Trophoblast cell (in vitro differentiated cells and primary cell): ENCODE data around the gene ALPI.
"Not testable (repeated sequence)": the region's sequence is repeated elsewhere in the genome, so short reads cannot be mapped to it uniquely, and the experiment has no call there.

Experiments
- DNase-seq, 2 donors: peaks; one replicate each; pipeline ENCODE4 v3.0.0-alpha.2; 2016
- H2AFZ ChIP-seq: 2 replicates; pipeline ENCODE4 v1.6.1; 2013; ENCODE audit warnings: low read length, moderate library complexity, mild to moderate bottlenecking; ENCODE audit not compliant: insufficient read depth, poor library complexity
- H2AK5ac ChIP-seq: 2 replicates; pipeline ENCODE4 v1.6.1; 2013; ENCODE audit warnings: mild to moderate bottlenecking, low read length
- H2BK120ac ChIP-seq: 2 replicates; pipeline ENCODE4 v1.6.1; 2013; ENCODE audit warnings: low read length, mild to moderate bottlenecking, moderate library complexity; ENCODE audit not compliant: insufficient read depth, poor library complexity
- H2BK12ac ChIP-seq: 2 replicates; pipeline ENCODE4 v1.6.1; 2013; ENCODE audit warnings: mild to moderate bottlenecking, low read length, moderate library complexity
- H2BK5ac ChIP-seq: 2 replicates; pipeline ENCODE4 v1.6.1; 2013; ENCODE audit warnings: low read length, low read depth, moderate library complexity, mild to moderate bottlenecking; ENCODE audit not compliant: poor library complexity
- H3K14ac ChIP-seq: 2 replicates; pipeline ENCODE4 v1.6.1; 2013; ENCODE audit warnings: mild to moderate bottlenecking, low read length
- H3K18ac ChIP-seq: 2 replicates; pipeline ENCODE4 v1.6.1; 2013; ENCODE audit warnings: mild to moderate bottlenecking, low read length
- H3K23ac ChIP-seq: 2 replicates; pipeline ENCODE4 v1.6.1; 2013; ENCODE audit warnings: low read length
- H3K27ac ChIP-seq: 2 replicates; pipeline ENCODE4 v1.5.1; 2013; ENCODE audit warnings: low read depth, mild to moderate bottlenecking, inconsistent platforms, low read length, moderate library complexity
- H3K27me3 ChIP-seq: 2 replicates; pipeline ENCODE4 v1.6.1; 2013; ENCODE audit warnings: inconsistent platforms, mild to moderate bottlenecking, low read length, moderate library complexity; ENCODE audit not compliant: insufficient read depth
- H3K36me3 ChIP-seq, 2 experiments: 1 replicate in 1 of 2; 2 replicates in 1 of 2; pipeline ENCODE4 v1.6.1; 2013; ENCODE audit warnings: low read length in 2 of 2, mild to moderate bottlenecking in 2 of 2, moderate library complexity in 1 of 2; ENCODE audit not compliant: insufficient read depth in 2 of 2, control insufficient read depth in 1 of 2
- H3K4ac ChIP-seq: 2 replicates; pipeline ENCODE4 v1.6.1; 2013; ENCODE audit warnings: low read depth, mild to moderate bottlenecking, low read length, moderate library complexity
- H3K4me1 ChIP-seq, 2 experiments: 1 replicate in 1 of 2; 2 replicates in 1 of 2; pipeline ENCODE4 v1.6.1; 2013; ENCODE audit warnings: low read length in 2 of 2, mild to moderate bottlenecking in 2 of 2, moderate library complexity in 1 of 2; ENCODE audit not compliant: insufficient read depth in 2 of 2, control insufficient read depth in 1 of 2
- H3K4me2 ChIP-seq: 2 replicates; pipeline ENCODE4 v1.6.1; 2013; ENCODE audit warnings: inconsistent platforms, mild to moderate bottlenecking, low read length, moderate library complexity
- H3K4me3 ChIP-seq: 2 replicates; pipeline ENCODE4 v1.5.1; 2013; ENCODE audit warnings: mild to moderate bottlenecking, low read depth, low read length, inconsistent platforms
- H3K79me1 ChIP-seq: one replicate; pipeline ENCODE4 v1.6.1; 2013; ENCODE audit warnings: low read length
- H3K79me2 ChIP-seq: 2 replicates; pipeline ENCODE4 v1.6.1; 2013; ENCODE audit warnings: low read length, mild to moderate bottlenecking; ENCODE audit not compliant: control insufficient read depth, insufficient read depth, poor library complexity
- H3K9ac ChIP-seq: 2 replicates; pipeline ENCODE4 v1.6.1; 2013; ENCODE audit warnings: mild to moderate bottlenecking, low read length
- H3K9me3 ChIP-seq: 2 replicates; pipeline ENCODE4 v1.6.1; 2013; ENCODE audit warnings: low read depth, mild to moderate bottlenecking, control low read depth, inconsistent platforms, low read length; ENCODE audit not compliant: insufficient read depth
- H4K12ac ChIP-seq: 2 replicates; pipeline ENCODE4 v1.6.1; 2013; ENCODE audit warnings: low read depth, mild to moderate bottlenecking, low read length, moderate library complexity
- H4K8ac ChIP-seq: 2 replicates; pipeline ENCODE4 v1.6.1; 2013; ENCODE audit warnings: low read depth, mild to moderate bottlenecking, low read length, moderate library complexity
- H4K91ac ChIP-seq: one replicate; pipeline ENCODE4 v1.6.1; 2013; ENCODE audit warnings: low read depth, mild to moderate bottlenecking, low read length, moderate library complexity
- WGBS: extraction: QIAGEN DNeasy Blood & Tissue Kit; methylation state at CpG from one replicate; pipeline ENCODE4 v1.1.7; 2013; ENCODE audit warnings: missing lambda C conversion rate; ENCODE audit not compliant: insufficient read length, insufficient coverage; ENCODE audit errors: extremely low coverage; 5-methylcytosine and 5-hydroxymethylcytosine counted together

The ALPI gene

GRCh38 chr2:232439758-232440135 lies 16.2 kb upstream of the ALPI start:
- no peak overlapping the region for H4K12ac ChIP-seq
- H3K79me1 ChIP-seq: no peaks in the 10 kb centered on the region
- H2AFZ ChIP-seq: no peak overlapping the region
- H2AK5ac ChIP-seq: no peak overlapping the region
- no peak overlapping the region for H3K23ac ChIP-seq
- H3K4ac ChIP-seq: no peak overlapping the region
- no peak overlapping the region for H3K27ac ChIP-seq
- H2BK12ac ChIP-seq: no peak overlapping the region
- H3K4me1 ChIP-seq: peaks cover 0 to 3% of the 10 kb centered on the region in 2 experiments
- no peak overlapping the region for H3K4me2 ChIP-seq
- H4K8ac ChIP-seq: no peak overlapping the region
- no peaks in the 10 kb centered on the region for H3K27me3 ChIP-seq
- no peaks in the 10 kb centered on the region for H3K79me2 ChIP-seq
- no peak for DNase-seq
- H3K14ac ChIP-seq: no peak overlapping the region
- H3K4me3 ChIP-seq: no peak overlapping the region
- no peak overlapping the region for H3K18ac ChIP-seq
- peaks cover 5% of the 10 kb centered on the region for H3K9me3 ChIP-seq
- H3K9ac ChIP-seq: no peak overlapping the region
- H3K36me3 ChIP-seq: no peaks in the 10 kb centered on the region
- WGBS: no CpG with 5 or more reads among the region's 5 CpGs
- H2BK5ac ChIP-seq: no peak overlapping the region
- no peak overlapping the region for H4K91ac ChIP-seq
- no peak overlapping the region for H2BK120ac ChIP-seq

GRCh38 chr2:232440220-232441018 lies 15.5 kb upstream of the ALPI start:
- H3K14ac ChIP-seq, H3K4ac ChIP-seq, H3K4me3 ChIP-seq, H3K4me1 ChIP-seq, H3K23ac ChIP-seq, H2BK12ac ChIP-seq, H4K91ac ChIP-seq, H4K8ac ChIP-seq, H2BK120ac ChIP-seq, H2AK5ac ChIP-seq, H3K27me3 ChIP-seq, H3K9me3 ChIP-seq, H2AFZ ChIP-seq, H3K36me3 ChIP-seq, H3K4me2 ChIP-seq, H3K18ac ChIP-seq, H3K27ac ChIP-seq, H3K79me1 ChIP-seq, H4K12ac ChIP-seq, H3K79me2 ChIP-seq, H3K9ac ChIP-seq, H2BK5ac ChIP-seq: not testable (repeated sequence)
- no CpG with 5 or more reads among the region's 16 CpGs for WGBS
- peak; percentile 82 to 92 for DNase-seq

- no peaks in the 10 kb centered on the region for H3K79me2 ChIP-seq
- no peak overlapping the region for H3K27ac ChIP-seq
- H4K12ac ChIP-seq: no peak overlapping the region
- no peak overlapping the region for H3K4me2 ChIP-seq
- H2AFZ ChIP-seq: no peak overlapping the region
- no peak overlapping the region for H2BK5ac ChIP-seq
- no peak overlapping the region for H3K23ac ChIP-seq
- no peaks in the 10 kb centered on the region for H3K36me3 ChIP-seq
- no peaks in the 10 kb centered on the region for H3K27me3 ChIP-seq
- H3K4me3 ChIP-seq: no peak overlapping the region
- H3K4me1 ChIP-seq: peaks cover 0 to 3% of the 10 kb centered on the region in 2 experiments
- H2AK5ac ChIP-seq: no peak overlapping the region
- H2BK120ac ChIP-seq: no peak overlapping the region
- H4K91ac ChIP-seq: no peak overlapping the region
- no CpG with 5 or more reads among the region's 12 CpGs for WGBS
- H3K14ac ChIP-seq: no peak overlapping the region
- H3K79me1 ChIP-seq: no peaks in the 10 kb centered on the region
- H3K4ac ChIP-seq: no peak overlapping the region
- H2BK12ac ChIP-seq: no peak overlapping the region
- no peak for DNase-seq
- H3K9ac ChIP-seq: no peak overlapping the region
- peaks cover 5% of the 10 kb centered on the region for H3K9me3 ChIP-seq
- no peak overlapping the region for H3K18ac ChIP-seq
- H4K8ac ChIP-seq: no peak overlapping the region
These were observed 14.8 kb upstream of the ALPI start for GRCh38 chr2:232441147-232441651.

GRCh38 chr2:232441922-232442321 lies 14.0 kb upstream of the ALPI start:
- H3K14ac ChIP-seq, H4K12ac ChIP-seq, H3K27me3 ChIP-seq, H3K79me1 ChIP-seq, H2AFZ ChIP-seq, H3K27ac ChIP-seq, H3K9me3 ChIP-seq, H3K4ac ChIP-seq, H3K23ac ChIP-seq, H3K9ac ChIP-seq, H3K4me1 ChIP-seq, H3K4me3 ChIP-seq, H4K91ac ChIP-seq, H4K8ac ChIP-seq, H3K79me2 ChIP-seq, DNase-seq, H3K36me3 ChIP-seq, H3K4me2 ChIP-seq, H2BK12ac ChIP-seq, H2BK120ac ChIP-seq, H2BK5ac ChIP-seq, H3K18ac ChIP-seq, H2AK5ac ChIP-seq: not testable (repeated sequence)
- no CpG with 5 or more reads among the region's 10 CpGs for WGBS
